HG02678 (cell line): Measurements from ENCODE around the gene RAB5B.

Experiments used
- ATAC-seq: cut with Tn5 transposase; IDR thresholded peaks from one replicate; pipeline ENCODE4 v1.9.1; 2021; ENCODE audit warnings: mild to moderate bottlenecking, moderate library complexity; ENCODE audit not compliant: unreplicated experiment

The RAB5B gene, protein sequence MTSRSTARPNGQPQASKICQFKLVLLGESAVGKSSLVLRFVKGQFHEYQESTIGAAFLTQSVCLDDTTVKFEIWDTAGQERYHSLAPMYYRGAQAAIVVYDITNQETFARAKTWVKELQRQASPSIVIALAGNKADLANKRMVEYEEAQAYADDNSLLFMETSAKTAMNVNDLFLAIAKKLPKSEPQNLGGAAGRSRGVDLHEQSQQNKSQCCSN

DNA sequence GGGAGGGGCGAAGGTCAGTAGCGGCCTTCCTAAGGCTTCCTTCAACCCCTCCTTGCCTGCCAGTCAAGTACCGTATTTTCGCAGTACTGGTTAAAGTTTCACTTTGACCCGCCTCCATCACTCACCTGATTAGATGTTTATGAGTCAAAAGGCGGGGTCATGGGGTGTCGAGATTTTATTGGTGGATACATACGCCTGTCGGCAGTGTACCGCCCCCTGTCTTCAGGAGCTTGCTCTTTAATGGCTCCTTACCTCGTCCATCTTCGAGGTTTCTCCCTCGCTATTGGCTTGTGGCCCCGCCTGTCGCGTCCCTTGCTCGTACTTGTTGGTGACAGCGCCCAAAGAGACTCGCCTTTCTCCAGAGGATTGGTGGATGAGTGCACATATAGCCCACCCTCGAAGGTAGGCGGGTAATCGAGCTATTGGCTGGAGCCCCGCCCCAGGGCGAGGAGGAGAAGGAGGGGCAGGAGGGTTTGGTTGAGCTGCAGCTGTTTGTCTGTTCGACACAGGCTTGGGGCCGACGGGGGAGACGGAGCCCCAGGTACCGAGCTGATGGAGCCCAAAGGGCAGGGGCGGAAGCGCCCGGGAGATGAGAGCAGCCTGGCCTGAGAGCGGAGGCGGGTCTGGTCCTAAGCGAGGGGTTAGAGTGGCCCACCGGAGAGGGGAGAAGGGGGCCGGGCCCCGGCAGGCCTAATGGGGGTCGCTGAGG lies at the start of gene RAB5B:
Gene RAB5B, plus strand, starts transcription at position 480 of the 709 bp plus-strand sequence. CDS start 12,883 bp downstream, outside the sequence.
- peak; percentile 91 for ATAC-seq

DNA sequence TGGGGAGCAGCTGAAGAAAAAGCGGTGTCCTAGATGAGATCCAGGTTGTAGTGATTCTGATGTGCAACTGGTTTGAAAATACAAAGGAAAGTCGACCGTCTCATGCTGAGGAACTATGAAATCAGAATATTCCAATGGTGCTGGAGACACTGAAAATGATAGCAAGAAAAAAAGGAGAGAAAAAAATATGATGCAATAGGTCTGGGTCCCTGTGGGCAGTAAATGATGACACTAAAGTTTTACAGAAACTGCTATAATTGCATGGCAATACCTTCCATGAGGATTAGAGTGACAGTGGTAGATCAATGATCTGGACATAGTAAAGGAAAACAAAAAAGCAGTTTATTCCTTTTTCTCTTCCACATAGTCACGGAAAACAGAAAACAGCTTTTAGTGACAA lies 48.5 kb upstream of the RAB5B start:
- ATAC-seq: no peak

DNA sequence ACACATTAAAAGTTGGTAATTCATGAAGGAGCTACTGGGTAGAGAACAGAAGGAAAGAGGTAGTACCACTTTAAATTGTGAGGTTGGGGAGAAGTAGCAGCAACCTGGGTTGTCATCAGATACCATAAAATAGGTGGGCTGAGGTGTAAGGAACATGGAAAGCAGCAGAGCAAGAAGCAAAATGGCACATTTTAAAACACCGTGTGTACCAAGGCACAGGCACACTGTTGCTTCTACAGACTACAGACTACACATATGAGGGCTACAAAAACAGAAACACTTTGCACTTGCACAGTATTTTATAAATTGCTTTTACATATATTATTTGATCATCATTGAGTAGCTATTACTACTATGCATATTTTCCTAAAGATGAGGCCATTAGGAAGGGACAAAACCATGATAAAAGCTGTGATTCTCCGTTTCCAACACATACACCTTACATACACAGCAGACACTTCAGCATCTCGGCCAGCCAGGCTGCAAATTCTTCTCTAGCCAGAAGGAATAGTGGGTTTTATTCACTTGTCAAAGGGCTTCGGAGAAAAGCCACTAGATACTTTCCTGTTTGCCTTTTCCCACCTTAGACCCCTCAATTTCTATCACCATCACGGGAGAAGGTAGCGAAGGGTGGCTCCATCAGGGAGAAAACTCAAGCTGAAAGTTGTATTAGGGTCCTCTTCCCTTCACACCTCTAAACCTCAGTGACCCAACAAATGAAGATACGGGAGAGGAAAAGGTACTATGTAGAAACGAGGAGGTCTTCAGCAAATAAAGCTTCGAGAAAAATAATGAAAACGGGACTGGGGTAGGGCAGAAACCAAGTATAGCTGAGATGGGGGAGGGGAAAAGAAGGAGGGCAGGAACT lies 47.8 kb upstream of the RAB5B start:
- ATAC-seq: no peak

DNA sequence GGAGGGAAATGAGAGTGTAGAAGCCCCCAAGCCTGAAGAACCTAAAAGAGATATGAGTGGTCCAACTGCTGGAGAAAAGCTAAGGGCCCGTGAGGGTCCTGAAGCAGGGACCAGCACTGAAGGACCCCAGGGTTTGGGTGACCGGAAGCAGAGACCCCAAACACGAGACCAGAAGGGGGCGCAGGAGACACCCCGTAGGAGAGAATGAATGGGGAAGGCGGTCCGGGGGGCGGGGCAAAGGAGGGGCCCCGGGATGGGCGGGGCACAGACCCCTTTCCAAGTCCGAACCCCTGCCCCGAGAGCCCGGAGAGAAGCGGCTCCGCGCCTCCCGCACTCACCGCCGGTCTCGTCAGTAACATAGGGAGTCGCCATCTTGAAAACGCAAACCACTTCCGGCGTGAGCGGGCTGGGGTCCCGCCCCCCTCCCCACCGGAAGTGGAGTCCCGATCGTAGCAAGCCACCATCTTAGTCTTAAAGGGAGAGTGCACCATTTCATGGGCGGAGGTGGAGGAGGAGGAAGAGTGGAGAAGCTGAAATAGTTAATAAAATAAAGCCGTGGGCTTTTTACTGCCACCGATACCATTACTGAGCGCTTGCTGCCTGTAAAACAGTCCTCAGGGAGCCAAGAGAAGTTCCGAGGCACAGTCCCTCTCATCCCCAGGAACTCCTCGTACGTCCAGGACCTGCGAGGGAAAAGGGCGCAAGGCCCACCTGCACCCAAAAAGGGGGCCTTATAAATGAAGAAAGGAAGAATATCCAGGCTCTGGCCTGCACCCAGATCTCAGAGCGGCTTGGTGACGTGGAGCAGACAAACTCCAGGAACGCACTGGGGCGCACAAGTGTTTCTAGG lies 46.9 kb upstream of the RAB5B start:
- peak; percentile 40 for ATAC-seq

DNA sequence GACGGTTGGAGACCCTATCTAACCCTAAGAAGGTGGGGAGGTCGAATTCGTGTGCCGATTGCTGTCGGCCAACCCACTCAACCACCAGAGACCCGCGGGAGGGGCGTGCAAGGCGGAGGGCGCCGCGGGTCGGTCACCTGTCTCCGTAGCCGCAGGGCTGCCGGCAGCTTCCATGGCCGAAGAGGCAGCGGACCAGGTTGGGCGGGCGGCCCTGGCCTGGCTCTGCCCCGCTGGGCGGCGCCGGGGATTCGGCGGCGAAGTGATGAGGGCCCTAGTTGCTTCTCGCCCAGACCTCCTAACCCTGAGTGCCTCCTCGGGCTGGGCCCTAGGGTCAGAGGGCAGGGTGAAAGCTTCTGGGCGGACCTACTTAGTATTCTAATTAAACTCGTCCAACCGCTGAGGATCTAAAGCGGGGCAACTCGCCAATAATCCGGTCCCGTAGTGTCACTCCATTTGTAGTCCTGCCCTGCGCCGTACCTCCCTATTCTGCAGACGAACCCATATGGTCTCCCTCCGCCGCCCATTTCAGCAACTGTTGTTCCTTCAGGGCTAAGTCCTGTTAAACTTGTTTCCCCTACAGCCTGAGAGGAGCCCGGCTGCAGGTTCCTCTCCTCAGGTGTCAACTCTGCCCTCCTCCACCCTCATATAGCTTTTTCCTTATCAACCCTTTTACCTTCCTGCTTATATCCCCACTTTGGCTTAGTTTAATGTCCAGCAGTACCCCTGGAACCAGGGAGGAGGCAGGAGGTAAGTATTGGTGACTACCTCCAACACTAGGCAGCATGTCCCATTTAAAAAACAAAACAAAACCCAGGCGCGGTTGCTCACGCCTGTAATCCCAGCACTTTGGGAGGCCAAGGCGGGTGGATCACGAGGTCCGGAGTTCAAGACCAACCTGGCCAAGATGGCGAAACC lies 46.0 kb upstream of the RAB5B start, which contains the start of gene PYM1:
Gene PYM1, minus strand, starts transcription at position 307 of the 915 bp plus-strand sequence. Its CDS starts 133 bp downstream, at position 174.
- peak; percentile 43 for ATAC-seq

DNA sequence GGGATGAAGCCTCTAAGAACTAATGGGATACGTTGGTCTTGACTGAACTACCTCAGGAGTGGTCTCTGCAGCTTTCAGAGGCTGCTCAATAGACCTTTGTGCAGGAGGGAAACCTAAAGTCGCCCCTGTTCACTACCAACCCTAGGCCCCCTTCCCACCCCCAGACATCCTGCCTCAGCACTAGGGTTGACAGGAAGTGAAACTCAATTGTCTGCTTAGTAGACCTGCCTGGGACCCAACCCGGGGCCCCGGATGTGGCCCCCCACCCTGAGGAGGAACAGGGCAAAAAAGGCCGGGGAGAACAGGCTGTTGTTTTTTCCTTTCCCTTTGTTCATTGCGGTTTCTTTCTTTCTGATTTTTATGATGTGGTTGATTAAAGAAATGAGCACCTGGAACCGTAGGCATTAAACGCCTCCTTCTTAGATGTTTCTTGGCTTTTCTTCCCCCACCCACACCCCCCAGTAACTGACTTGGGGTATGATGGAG lies 44.5 kb upstream of the RAB5B start:
- peak; percentile 33 for ATAC-seq

DNA sequence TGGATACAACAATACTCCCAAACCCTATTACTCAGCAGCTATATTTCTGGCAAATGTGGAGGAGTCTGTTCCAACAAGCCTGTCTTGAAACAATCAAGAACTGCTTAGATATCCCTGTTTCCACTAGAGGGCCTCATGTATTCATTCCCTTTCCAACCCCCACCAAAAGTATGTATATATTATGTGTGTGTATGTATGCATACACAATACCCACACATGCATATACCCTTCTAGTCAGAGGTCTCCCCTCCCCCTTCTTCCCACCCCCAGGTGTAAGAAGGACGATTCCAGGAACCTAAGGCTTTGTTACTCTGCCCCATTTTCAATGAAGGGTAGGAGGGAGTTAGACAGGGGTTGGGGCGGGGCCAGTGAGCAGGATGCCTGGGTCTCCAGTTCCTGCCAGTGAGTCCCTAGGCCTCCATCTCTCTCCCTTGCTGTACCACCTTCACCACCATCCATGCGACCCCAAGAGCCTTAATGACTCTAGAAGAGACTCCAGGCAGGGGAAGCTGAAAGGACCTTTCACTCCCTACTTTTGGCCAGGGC lies 43.0 kb upstream of the RAB5B start, which contains the start of gene DGKA:
Gene DGKA, plus strand, starts transcription at position 392 of the 546 bp plus-strand sequence. CDS start 5,342 bp downstream, outside the sequence.
- ATAC-seq: peak; percentile 13

DNA sequence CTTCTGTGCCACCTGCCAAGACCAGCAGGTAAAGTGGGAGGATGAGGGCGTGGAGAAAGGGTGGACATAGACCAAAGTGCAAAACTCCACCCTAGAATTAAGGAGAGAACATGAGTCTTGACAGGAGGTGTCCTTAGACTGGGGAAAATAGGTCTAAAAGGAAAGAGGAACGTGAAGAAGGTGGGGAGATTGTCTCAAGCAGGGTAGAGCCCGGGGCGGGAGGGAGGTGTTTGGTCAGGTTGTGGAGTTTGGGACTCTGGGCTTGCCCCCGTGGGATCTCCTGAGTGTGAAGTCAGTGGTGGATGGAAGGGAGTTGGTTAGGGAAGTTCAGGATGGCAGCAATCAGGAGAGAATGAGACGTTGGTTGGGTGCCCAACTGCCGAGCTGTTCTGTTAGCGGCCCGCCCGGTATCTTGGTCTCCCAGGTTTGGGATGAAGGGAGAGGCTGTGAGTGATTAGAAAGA lies 42.5 kb upstream of the RAB5B start:
- ATAC-seq: no peak

DNA sequence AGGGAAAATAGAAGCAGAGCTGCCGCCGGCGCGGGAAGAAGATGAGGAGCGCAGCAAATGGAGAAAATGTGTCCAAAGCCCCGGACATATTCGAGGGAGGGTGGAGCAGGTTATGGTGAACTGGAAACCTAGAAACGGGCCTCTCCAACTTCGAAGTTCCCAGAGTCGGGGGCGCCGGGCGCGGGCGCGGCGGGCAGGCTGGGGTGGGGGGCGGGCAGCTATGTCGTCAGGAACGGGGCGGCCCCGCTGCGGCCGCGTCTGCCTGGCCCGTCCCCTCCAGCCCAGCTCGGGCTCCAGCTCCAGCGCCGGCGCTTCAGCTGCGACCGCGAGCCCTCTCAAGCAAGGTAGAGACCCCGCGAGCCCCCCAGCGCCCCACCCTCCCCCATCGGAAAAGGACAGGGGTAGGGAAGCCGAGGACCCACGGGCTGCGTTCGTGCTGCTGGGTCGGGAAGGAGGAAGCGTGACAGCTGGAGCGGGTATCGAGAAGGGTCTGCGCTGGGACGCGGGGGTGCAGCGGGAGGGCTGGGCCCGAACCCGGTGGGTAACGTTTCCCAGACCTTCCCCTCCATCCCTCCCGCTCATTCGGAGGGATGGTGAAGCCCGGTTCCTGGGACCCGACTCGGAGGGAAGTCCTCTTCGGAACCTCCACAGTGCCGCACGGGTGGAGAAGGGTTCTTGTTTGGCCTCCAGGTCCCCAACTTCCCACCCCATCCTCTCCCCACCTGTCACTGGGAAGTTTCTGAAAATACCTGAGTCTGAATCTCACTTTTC lies 41.9 kb upstream of the RAB5B start:
- ATAC-seq: no peak

DNA sequence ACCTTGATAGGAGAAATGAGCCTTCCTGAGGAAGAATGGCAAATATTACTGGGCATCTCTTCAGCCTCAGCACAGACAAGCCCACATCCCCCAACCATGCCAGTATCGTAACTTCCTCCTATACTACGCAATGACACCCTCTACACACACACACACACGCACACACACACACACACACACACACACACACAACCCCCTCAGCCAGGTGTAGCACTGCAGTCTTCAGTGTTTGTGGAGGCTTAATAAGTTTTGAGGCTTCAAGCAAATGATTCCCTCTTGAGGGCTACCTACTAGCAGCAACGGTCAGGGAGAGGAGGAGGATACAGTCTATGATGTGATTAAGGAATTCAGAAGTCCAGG lies 41.3 kb upstream of the RAB5B start:
- no peak for ATAC-seq

DNA sequence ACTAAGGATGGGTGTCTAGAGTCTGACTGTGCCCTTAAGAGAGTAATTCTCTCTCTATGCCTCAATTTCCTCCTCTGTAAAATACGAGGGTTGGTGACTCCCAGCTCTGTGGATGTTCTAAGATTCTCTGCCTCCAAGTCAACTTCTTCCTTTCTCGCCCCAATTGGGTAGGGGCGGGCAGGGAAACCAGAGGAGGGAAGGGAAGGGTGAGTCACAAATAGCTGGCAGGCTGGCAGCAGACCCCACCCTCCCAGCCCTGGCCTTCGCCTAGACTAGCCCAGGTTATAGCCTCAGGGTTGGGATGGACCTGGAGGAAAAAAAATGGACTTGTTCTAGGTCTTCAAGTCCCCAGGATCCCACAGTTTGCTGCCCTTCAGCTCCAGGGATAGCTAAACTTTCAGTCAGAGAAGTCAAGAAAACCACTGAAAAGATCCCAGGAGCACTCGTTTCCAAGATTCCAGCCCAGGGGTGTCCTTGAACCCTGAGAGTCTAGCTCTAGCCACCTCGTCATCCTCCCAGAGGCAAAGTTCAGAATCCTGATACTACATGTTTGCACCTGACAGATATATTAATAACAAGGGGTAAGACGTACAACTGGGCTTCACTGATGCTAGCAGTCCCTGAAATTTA lies 40.6 kb upstream of the RAB5B start:
- ATAC-seq: no peak

DNA sequence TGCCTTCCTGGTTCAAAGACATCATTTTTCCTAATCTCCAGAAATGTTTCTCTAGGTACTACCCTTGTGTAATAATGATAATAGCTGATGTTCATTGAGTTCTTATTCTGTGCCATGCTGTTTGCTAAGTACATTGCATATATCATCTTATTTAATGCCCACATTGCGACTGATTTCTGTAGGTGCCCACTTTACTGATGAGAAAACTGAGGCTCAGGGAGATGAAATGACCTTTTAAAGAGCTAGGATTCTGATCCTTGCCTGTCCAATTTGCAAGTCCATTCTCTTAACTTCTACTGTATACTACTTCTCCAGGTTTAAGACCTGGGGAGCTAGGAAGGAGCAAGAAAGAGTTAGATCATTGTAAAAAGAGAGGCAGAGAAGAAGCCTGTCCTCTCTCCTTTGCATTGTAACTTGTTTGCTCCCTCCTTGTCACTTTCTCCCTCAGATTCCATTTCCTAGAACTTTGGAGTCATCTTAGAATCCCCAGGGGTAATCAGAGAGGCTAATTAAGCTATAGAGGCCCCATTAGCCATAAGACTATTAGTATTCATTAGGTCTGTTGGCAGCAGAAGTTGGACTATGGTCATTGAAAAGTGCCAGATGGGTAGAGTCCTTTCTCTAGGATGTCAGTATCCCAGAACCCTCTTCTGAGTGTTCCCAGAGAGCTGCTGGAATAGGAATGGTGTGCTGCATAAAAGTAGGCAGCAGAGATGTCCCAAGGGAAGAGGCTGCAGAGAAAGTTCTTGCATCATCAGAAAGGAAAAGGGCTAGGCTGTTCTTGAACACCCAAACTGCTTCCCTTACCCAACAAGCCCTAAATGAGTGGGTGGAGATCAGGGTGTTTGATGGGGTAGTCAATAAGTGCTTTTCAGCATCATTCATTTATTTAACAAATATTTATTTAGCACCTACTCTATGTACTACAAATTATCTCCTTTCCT lies 39.8 kb upstream of the RAB5B start:
- no peak for ATAC-seq

DNA sequence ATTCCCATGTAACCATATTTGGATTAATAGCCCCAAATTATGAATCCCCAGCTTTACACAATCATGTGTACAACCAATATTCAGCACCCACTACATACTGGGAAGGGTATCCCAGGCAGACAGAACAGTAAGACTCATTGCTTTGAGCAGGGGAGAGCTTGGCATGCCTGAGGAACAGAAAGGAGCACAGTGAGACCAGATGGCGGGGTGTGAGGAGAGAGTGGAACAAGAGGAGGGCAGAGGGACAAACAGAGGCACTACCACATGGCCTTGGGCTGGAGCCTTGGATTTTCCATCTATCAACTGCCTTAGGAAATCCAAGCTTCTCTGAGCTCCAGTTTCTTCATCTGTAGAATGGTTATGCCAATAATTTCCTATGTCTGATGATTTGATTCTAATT lies 39.1 kb upstream of the RAB5B start:
- ATAC-seq: no peak

DNA sequence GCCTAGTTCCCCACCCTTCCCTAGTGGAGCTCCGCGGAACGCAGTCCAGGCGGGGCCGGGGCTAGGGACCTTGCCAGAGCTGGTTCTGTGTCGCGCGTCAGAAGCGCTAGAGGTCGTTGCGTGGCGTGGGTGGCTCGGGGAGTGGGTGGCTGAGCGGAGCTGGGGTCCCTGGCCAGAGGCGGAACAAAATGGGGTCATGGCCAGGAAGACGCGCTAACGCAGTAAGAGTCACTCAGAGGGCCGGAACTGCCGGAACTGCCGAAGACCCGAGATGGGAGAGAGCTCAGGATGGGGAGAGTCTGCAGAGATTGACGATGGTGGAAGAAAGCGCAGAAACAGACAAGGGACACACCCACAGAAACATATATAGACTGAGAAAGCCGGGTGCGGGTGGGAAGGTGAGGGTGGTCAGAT lies 38.1 kb upstream of the RAB5B start:
- ATAC-seq: no peak

DNA sequence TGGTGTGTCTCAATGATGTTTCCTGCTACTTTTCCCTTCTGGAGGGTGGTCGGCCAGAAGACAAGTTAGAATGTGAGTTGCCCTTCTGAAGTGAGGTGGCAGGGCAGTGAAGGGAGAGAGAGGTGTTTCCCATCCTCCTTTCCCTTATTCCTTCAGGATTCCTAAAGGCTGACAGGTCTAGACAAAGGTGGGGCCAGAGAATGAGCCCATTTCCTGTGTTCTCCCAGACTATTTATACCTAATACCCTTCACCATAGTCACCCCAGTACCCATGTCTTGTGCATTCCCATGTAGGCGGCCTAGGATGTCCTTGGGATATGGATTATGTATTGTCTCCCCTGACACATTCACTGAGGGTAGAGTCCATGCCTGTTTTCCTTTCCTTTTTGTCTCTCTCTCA lies 35.9 kb upstream of the RAB5B start:
- no peak for ATAC-seq

DNA sequence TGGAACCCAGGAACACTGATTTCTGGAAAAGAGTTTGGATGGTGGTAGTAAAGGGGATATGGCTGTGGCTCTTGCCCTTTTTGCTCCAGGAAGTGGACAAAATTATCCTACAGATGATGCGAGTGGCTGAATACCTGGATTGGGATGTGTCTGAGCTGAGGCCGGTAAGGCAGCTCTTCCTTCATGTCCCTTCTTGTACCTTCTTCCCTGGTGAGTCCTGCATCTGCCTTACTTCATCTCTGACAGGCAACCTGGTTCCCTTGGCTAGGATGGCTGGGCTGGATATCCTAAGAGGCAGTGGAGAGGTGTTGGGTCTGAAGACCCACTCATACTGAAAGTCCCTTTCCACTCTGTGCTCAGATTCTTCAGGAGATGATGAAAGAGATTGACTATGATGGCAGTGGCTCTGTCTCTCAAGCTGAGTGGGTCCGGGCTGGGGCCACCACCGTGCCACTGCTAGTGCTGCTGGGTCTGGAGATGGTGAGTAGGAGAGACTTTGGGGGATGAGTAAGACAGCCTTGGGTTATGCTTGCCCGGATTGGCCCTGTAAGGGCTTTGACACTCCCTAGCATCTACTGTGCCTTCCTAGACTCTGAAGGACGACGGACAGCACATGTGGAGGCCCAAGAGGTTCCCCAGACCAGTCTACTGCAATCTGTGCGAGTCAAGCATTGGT lies 34.9 kb upstream of the RAB5B start:
- no peak for ATAC-seq
